ENCODE measurements around the gene LRWD1. TPM values are rescaled to one million over a fixed set of nuclear protein-coding genes. Genes with fewer than 3 reads are reported as not detected.
"Not testable (repeated sequence)": the region's sequence is repeated elsewhere in the genome, so short reads cannot be mapped to it uniquely, and the experiment has no call there.

LRWD1 gene
- total RNA-seq, 1 experiment from 2014 or later: 39.5 TPM

DNA sequence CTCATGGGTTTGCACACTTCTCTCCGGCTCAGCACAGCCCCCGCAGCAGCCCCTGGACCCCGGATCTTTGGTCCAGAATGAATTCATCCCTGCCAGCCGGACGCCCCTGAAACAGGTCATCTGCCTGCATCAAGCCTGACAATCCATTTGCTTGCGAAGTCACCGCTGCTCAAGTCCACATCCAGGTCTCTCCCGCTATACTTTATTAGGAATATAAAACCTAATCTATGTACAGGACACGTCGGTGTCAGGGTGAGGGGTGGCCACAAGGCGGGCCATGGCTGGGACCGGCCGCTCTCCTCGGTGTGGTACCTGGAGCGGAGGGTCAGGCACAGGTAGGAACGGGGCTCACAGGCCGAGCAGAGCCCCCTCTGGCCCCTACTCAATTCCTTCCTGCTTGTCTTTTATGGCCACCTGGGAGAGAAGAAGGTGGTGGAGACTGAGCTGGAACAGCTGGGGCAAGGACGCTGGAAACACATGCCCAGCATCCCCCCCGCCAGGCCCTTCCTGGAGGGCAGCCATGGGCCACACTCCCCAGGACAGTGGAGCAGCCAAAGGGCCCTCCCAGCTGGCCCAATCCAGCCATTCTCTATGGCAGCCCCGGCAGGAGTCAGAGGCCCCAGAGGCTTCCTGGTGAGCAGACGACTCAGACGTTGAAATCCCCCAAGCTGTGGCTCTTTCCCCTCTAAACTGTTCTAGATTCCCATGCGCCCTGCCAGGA lies 8.6 kb downstream of the LRWD1 start:
- H3K36me3 ChIP-seq (ENCODE audit: control insufficient read depth in 1 of 2, insufficient read depth in 2 of 2, low read length in 2 of 2): no peaks in the 10 kb centered on the region; a peak in 2 of 4 replicates
- H3K4me1 ChIP-seq (ENCODE audit: control insufficient read depth in 1 of 2, insufficient read depth in 2 of 2, low read length in 2 of 2): no peaks in the 10 kb centered on the region
- H3K9me2 ChIP-seq (ENCODE audit: insufficient read depth): no peaks in the 10 kb centered on the region
- intact Hi-C loops (cut with micrococcal nuclease): no loop called here
- H2AFZ ChIP-seq (ENCODE audit: low read depth, low read length, poor library complexity, severe bottlenecking): no peak overlapping the region
- ChIA-PET RAD21 (ENCODE audit: low non-redundant PET in 1 of 2, low total read pairs in 2 of 2, uncharacterized antibody in 2 of 2, unreplicated experiment in 2 of 2) (no interaction called here), POLR2A (no interaction called here), CTCF (no interaction called here)
- no peak overlapping the region for H3K27ac ChIP-seq (ENCODE audit: low read depth, low read length)
- H3K4me2 ChIP-seq (ENCODE audit: low read length): no peak overlapping the region
- H4K20me1 ChIP-seq (ENCODE audit: insufficient read depth): no peaks in the 10 kb centered on the region
- TF ChIP-seq ZNF274 (IDR thresholded peaks at IDR 0.05; ENCODE audit: low read depth, low read length) (no peak), CBX3 (IDR thresholded peaks at IDR 0.05; ENCODE audit: low read depth) (no peak), SRF (IDR thresholded peaks at IDR 0.05; ENCODE audit: low read depth) (no peak), POLR2A (IDR thresholded peaks at IDR 0.05; ENCODE audit: borderline replicate concordance, extremely low read depth, insufficient read depth, insufficient read length) (no peak), TCF7L2 (IDR thresholded peaks at IDR 0.05; ENCODE audit: borderline replicate concordance, extremely low read depth, insufficient read depth, insufficient read length) (no peak), EGR1 (IDR thresholded peaks at IDR 0.05; ENCODE audit: low read depth) (no peak), ELF1 (IDR thresholded peaks at IDR 0.05; ENCODE audit: borderline replicate concordance, low read depth) (no peak), ZFX (IDR thresholded peaks at IDR 0.05) (no peak), JUND (IDR thresholded peaks at IDR 0.05) (no peak), MAX (IDR thresholded peaks at IDR 0.05) (no peak)
- TF ChIP-seq, protein P1, sequence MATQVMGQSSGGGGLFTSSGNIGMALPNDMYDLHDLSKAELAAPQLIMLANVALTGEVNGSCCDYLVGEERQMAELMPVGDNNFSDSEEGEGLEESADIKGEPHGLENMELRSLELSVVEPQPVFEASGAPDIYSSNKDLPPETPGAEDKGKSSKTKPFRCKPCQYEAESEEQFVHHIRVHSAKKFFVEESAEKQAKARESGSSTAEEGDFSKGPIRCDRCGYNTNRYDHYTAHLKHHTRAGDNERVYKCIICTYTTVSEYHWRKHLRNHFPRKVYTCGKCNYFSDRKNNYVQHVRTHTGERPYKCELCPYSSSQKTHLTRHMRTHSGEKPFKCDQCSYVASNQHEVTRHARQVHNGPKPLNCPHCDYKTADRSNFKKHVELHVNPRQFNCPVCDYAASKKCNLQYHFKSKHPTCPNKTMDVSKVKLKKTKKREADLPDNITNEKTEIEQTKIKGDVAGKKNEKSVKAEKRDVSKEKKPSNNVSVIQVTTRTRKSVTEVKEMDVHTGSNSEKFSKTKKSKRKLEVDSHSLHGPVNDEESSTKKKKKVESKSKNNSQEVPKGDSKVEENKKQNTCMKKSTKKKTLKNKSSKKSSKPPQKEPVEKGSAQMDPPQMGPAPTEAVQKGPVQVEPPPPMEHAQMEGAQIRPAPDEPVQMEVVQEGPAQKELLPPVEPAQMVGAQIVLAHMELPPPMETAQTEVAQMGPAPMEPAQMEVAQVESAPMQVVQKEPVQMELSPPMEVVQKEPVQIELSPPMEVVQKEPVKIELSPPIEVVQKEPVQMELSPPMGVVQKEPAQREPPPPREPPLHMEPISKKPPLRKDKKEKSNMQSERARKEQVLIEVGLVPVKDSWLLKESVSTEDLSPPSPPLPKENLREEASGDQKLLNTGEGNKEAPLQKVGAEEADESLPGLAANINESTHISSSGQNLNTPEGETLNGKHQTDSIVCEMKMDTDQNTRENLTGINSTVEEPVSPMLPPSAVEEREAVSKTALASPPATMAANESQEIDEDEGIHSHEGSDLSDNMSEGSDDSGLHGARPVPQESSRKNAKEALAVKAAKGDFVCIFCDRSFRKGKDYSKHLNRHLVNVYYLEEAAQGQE (IDR thresholded peaks at IDR 0.05; ENCODE audit: low read depth): no peak
- TF ChIP-seq, protein P2, sequence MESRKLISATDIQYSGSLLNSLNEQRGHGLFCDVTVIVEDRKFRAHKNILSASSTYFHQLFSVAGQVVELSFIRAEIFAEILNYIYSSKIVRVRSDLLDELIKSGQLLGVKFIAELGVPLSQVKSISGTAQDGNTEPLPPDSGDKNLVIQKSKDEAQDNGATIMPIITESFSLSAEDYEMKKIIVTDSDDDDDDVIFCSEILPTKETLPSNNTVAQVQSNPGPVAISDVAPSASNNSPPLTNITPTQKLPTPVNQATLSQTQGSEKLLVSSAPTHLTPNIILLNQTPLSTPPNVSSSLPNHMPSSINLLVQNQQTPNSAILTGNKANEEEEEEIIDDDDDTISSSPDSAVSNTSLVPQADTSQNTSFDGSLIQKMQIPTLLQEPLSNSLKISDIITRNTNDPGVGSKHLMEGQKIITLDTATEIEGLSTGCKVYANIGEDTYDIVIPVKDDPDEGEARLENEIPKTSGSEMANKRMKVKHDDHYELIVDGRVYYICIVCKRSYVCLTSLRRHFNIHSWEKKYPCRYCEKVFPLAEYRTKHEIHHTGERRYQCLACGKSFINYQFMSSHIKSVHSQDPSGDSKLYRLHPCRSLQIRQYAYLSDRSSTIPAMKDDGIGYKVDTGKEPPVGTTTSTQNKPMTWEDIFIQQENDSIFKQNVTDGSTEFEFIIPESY (IDR thresholded peaks at IDR 0.05; ENCODE audit: extremely low read depth, insufficient replicate concordance, low read length): no peak
- ATAC-seq (no peak), DNase-seq (ENCODE audit: low read depth, low spot score) (no peak)
- no peak overlapping the region for H3K9ac ChIP-seq (ENCODE audit: low read length)
- no TSS peak for BruUV-seq (replicated peaks)
- H3K9me3 ChIP-seq (ENCODE audit: control insufficient read depth in 1 of 2, insufficient read depth in 1 of 2, low read depth in 1 of 2, low read length in 2 of 2): no peaks in the 10 kb centered on the region
- no peaks in the 10 kb centered on the region for H3K27me3 ChIP-seq (ENCODE audit: insufficient read depth, low read length)
- H3K79me2 ChIP-seq (ENCODE audit: insufficient read depth, low read length): no peaks in the 10 kb centered on the region
- H3K4me3 ChIP-seq (replicated peaks in 1 of 2; ENCODE audit: low read depth in 1 of 2, low read length in 2 of 2): no peak overlapping the region

DNA sequence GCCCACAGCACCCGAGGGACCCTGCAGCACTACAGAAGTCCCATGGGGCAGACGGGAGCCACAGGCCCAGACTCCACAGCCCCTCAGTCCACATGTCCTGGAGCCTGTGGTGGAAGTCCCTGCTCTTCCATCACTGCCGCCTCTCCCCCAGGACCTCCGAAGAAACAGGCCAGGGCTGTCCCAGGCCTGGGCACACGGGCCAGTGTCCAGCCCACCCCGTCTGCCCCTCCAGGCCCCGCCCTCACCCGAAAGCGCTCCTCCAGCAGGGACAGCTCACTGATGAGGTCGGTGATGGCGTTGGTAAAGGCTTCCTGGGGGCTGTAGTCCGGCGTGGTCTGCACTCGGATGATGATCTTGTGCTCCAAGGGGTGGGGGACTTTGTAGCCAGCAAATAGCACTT lies 9.3 kb downstream of the LRWD1 start:
- BruUV-seq (replicated peaks); DNase-seq (ENCODE audit: low read depth, low spot score): not testable (repeated sequence)

More for the DNA sequence above, 9.3 kb downstream of the LRWD1 start:
- H2AFZ ChIP-seq (ENCODE audit: low read depth, low read length, poor library complexity, severe bottlenecking); H3K4me2 ChIP-seq (ENCODE audit: low read length); intact Hi-C loops (cut with micrococcal nuclease); H3K27me3 ChIP-seq (ENCODE audit: insufficient read depth, low read length); H3K79me2 ChIP-seq (ENCODE audit: insufficient read depth, low read length); H3K4me1 ChIP-seq (ENCODE audit: control insufficient read depth in 1 of 2, insufficient read depth in 2 of 2, low read length in 2 of 2); H3K4me3 ChIP-seq (replicated peaks in 1 of 2; ENCODE audit: low read depth in 1 of 2, low read length in 2 of 2); RAD21 ChIA-PET (ENCODE audit: low non-redundant PET in 1 of 2, low total read pairs in 2 of 2, uncharacterized antibody in 2 of 2, unreplicated experiment in 2 of 2); POLR2A ChIA-PET; H3K27ac ChIP-seq (ENCODE audit: low read depth, low read length); H3K36me3 ChIP-seq (ENCODE audit: control insufficient read depth in 1 of 2, insufficient read depth in 2 of 2, low read length in 2 of 2); ATAC-seq; CTCF ChIA-PET; H3K9me2 ChIP-seq (ENCODE audit: insufficient read depth); H3K9ac ChIP-seq (ENCODE audit: low read length); H3K9me3 ChIP-seq (ENCODE audit: control insufficient read depth in 1 of 2, insufficient read depth in 1 of 2, low read depth in 1 of 2, low read length in 2 of 2); H4K20me1 ChIP-seq (ENCODE audit: insufficient read depth): not testable (repeated sequence)

Measured in HCT116 (cell line).